Peyer's patch (tissue), 4 donors: ENCODE results near the gene RTN4. TPM values are rescaled to one million over a fixed set of nuclear protein-coding genes. Genes with fewer than 3 reads are reported as not detected.

Experiments
- DNase-seq, 3 donors: peaks; one replicate each; pipeline ENCODE4 v3.0.0-alpha.2; 2017 to 2019
- H3K27ac ChIP-seq, 4 donors: fragments of 200-600 bp; sonication (generic); one replicate each; pipeline ENCODE4 v1.5.1; 2016 to 2019
- H3K27me3 ChIP-seq, 2 donors: fragments of 200-600 bp; sonication (generic); one replicate each; pipeline ENCODE4 v1.5.1; 2019
- H3K36me3 ChIP-seq, 3 donors: fragments of 200-600 bp; sonication (generic); one replicate each; pipeline ENCODE4 v1.5.1; 2016 to 2019
- H3K4me1 ChIP-seq, 4 donors: fragments of 200-600 bp; sonication (generic); one replicate each; pipeline ENCODE4 v1.5.1; 2016 to 2019
- H3K4me3 ChIP-seq, 4 donors: fragments of 200-600 bp; sonication (generic); 1 replicate in 3 of 4; 2 replicates in 1 of 4; pipeline ENCODE4 v1.5.1; 2016 to 2019; ENCODE audit warnings: mild to moderate bottlenecking in 1 of 4
- H3K9me3 ChIP-seq, 4 donors: fragments of 200-600 bp; sonication (generic); one replicate each; pipeline ENCODE4 v1.5.1; 2016 to 2019; ENCODE audit warnings: mild to moderate bottlenecking in 1 of 4
- POLR2A ChIP-seq, 2 donors: fragments of 450-650 bp; IDR thresholded peaks; one replicate each; pipeline ENCODE4 v1.5.1; 2017; ENCODE audit warnings: antibody characterized with exemption in 2 of 2, mild to moderate bottlenecking in 2 of 2, moderate library complexity in 2 of 2
- total RNA-seq, 4 donors: library from RNA; depleted of rRNA; stranded (reverse); fragments of >200 nt; gene quantifications; one replicate each; pipeline ENCODE4 v1.1.0, GENCODE V29; 2016
- TF ChIP-seq, protein P1 (sequence below), 6 experiments: fragments of 450-650 bp in 4 of 6; fragments of 200-600 bp in 2 of 6; sonication (generic) in 1 of 6; IDR thresholded peaks; one replicate each; pipeline ENCODE4 v1.5.1; 2017 to 2019; ENCODE audit warnings: antibody characterized with exemption in 6 of 6, mild to moderate bottlenecking in 3 of 6, moderate library complexity in 1 of 6

RTN4 gene
- total RNA-seq, 4 donors from 2014 or later, result 140 to 313 (median 195) TPM

DNA sequence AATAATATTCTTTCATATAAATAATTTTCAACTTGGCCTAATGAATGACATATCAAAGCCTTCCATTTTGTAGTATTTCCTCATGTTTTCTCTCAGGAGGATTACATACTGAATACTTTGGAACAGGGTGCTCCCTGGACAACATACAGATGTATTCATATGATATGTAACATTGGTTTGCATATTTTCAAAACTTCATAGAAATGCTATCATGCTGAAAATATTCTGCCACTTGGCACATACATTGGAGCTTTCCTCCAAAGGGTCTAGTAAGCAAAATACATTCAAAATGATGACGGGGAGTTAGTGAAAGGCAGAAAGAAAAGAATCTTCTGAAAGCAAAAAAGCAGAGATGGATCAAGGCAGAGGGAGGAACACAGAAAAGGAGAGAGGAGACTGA is 38.1 kb upstream of the RTN4 start:
- Histone ChIP-seq H3K4me1 (no peaks in the 10 kb centered on the region), H3K27me3 (no peaks in the 10 kb centered on the region), H3K9me3 (no peaks in the 10 kb centered on the region), H3K4me3 (no peak overlapping the region), H3K36me3 (no peaks in the 10 kb centered on the region), H3K27ac (no peak overlapping the region)
- no peak for DNase-seq
- TF ChIP-seq, protein P1, sequence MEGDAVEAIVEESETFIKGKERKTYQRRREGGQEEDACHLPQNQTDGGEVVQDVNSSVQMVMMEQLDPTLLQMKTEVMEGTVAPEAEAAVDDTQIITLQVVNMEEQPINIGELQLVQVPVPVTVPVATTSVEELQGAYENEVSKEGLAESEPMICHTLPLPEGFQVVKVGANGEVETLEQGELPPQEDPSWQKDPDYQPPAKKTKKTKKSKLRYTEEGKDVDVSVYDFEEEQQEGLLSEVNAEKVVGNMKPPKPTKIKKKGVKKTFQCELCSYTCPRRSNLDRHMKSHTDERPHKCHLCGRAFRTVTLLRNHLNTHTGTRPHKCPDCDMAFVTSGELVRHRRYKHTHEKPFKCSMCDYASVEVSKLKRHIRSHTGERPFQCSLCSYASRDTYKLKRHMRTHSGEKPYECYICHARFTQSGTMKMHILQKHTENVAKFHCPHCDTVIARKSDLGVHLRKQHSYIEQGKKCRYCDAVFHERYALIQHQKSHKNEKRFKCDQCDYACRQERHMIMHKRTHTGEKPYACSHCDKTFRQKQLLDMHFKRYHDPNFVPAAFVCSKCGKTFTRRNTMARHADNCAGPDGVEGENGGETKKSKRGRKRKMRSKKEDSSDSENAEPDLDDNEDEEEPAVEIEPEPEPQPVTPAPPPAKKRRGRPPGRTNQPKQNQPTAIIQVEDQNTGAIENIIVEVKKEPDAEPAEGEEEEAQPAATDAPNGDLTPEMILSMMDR (IDR thresholded peaks at IDR 0.05), result no peak
- TF ChIP-seq POLR2A (IDR thresholded peaks at IDR 0.05), result no peak

DNA sequence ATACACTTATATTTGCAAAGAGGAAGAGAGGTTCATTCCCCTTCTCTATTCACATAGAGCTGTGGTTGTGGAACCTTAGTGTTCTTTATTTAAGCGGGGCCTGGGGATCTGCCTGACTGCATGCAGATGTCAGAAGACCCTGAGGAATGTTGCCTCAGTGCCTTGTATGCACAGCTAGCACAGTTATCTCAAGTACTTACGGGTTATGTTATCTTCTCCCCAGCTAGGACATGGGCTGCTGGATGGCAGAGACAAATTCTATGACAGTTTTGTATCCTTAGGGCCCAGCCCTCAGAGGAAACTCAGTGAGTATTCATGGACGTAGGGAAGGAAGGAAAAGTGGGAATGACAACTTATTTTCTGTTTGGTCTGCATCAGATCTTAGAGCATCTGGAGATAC is 37.7 kb upstream of the RTN4 start:
- Histone ChIP-seq H3K9me3 (no peaks in the 10 kb centered on the region), H3K4me3 (no peak overlapping the region), H3K36me3 (no peaks in the 10 kb centered on the region), H3K27me3 (no peaks in the 10 kb centered on the region), H3K4me1 (no peaks in the 10 kb centered on the region), H3K27ac (no peak overlapping the region)
- DNase-seq, result no peak
- TF ChIP-seq POLR2A (IDR thresholded peaks at IDR 0.05), result no peak
- TF ChIP-seq, protein P1 (IDR thresholded peaks at IDR 0.05), result no peak

DNA sequence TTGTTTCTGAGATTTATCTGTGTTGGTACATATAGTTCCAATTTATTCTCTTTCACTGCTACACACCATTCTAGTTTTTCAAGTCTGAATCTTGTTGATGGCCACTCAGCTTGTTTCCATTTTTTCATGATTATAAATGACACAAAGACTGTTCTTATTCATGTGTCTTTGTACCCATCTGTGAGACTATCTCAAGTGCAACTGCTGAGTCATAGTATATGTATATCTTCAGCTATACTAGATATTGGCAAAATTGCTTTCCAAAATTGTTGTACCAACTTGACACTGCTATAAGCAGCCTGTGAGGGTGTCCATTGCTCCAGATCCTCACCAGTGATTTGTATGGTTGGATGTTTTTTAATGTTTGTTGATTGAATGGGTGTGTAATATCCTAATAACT is 37.2 kb upstream of the RTN4 start:
- no peaks in the 10 kb centered on the region for H3K36me3 ChIP-seq
- no peak for DNase-seq
- no peaks in the 10 kb centered on the region for H3K4me1 ChIP-seq
- no peak overlapping the region for H3K27ac ChIP-seq
- H3K4me3 ChIP-seq, result no peak overlapping the region
- TF ChIP-seq POLR2A (IDR thresholded peaks at IDR 0.05), result no peak
- TF ChIP-seq, protein P1 (IDR thresholded peaks at IDR 0.05), result no peak
- H3K9me3 ChIP-seq, result no peaks in the 10 kb centered on the region
- no peaks in the 10 kb centered on the region for H3K27me3 ChIP-seq

DNA sequence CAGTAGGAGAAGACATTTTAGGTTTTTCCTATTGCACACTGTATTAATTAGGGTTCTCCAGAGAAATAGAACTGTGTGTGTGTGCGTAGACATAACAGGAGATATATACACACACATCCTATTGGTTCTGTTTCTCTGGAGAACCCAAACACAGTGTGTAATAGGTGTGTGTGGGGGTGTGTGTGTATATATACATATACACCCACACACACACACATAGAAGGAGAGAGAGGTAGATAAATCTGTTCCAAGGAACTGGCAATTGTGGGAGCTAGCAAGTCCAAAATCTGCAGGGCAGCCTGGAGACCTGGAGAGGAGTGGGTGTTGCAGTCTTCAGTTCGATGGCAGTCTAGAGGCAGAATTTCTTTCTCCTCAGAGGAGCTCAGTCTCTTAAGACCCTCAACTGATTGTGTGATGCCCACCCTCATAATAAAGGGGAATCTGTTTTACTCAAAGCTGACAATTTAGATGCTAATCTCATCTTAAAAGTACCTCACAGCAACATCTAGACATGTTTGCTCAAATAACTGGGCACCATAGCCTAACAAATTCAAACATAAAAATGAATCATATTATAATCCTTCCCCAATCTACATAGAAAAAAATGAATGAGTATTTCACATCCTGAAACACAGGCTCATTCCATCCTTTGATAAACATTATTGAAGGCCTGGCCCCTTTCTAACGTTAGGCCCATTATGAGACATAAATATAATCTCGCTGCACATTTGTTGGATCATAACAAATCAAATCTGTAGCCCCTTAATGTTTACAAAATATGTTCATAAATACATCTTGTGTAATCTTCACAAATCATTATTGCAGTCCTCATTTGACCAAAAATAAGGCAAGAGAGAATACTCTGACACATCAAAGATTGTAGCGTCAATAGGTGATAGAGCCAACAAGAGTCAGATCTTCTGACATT is 35.1 kb upstream of the RTN4 start:
- no peak for TF ChIP-seq POLR2A (IDR thresholded peaks at IDR 0.05)
- TF ChIP-seq, protein P1 (IDR thresholded peaks at IDR 0.05), result no peak
- Histone ChIP-seq H3K4me3 (no peak overlapping the region), H3K27me3 (no peaks in the 10 kb centered on the region), H3K9me3 (no peaks in the 10 kb centered on the region), H3K36me3 (no peaks in the 10 kb centered on the region), H3K27ac (no peak overlapping the region), H3K4me1 (no peaks in the 10 kb centered on the region)
- no peak for DNase-seq

- Histone ChIP-seq H3K4me1 (no peaks in the 10 kb centered on the region), H3K4me3 (no peak overlapping the region), H3K27ac (no peak overlapping the region), H3K9me3 (no peaks in the 10 kb centered on the region), H3K27me3 (no peaks in the 10 kb centered on the region), H3K36me3 (no peaks in the 10 kb centered on the region)
- no peak for DNase-seq
- TF ChIP-seq, protein P1 (IDR thresholded peaks at IDR 0.05), result no peak
- TF ChIP-seq POLR2A (IDR thresholded peaks at IDR 0.05), result no peak
Observed at GRCh38 chr2:55084641-55085040, 34.4 kb upstream of the RTN4 start.
